Vagina (tissue), 2 donors: ENCODE data around the gene XRCC5. TPM values are rescaled to one million over a fixed set of nuclear protein-coding genes. Genes with fewer than 3 reads are reported as not detected.

ENCODE experiments used
- DNase-seq, 2 donors: peaks; one replicate each; pipeline ENCODE4 v3.0.0-alpha.2; 2017; ENCODE audit errors: extremely low spot score in 2 of 2
- H3K27ac ChIP-seq: fragments of 200-600 bp; sonication (generic); one replicate; pipeline ENCODE4 v1.5.1; 2019
- H3K27me3 ChIP-seq: fragments of 200-600 bp; sonication (generic); one replicate; pipeline ENCODE4 v1.5.1; 2019
- H3K36me3 ChIP-seq, 2 donors: fragments of 200-600 bp; sonication (generic); one replicate each; pipeline ENCODE4 v1.5.1; 2017 to 2019
- H3K4me1 ChIP-seq: fragments of 200-600 bp; sonication (generic); one replicate; pipeline ENCODE4 v1.5.1; 2019
- H3K4me3 ChIP-seq, 2 donors: fragments of 200-600 bp; sonication (generic); 1 replicate in 1 of 2; 2 replicates in 1 of 2; pipeline ENCODE4 v1.5.1; 2016 to 2019
- H3K9me3 ChIP-seq: fragments of 200-600 bp; sonication (generic); one replicate; pipeline ENCODE4 v1.5.1; 2019
- CTCF ChIP-seq, 3 experiments: fragments of 450-650 bp in 2 of 3; fragments of 200-600 bp in 1 of 3; sonication (generic) in 1 of 3; IDR thresholded peaks; one replicate each; pipeline ENCODE4 v1.5.1; 2017 to 2019; ENCODE audit warnings: antibody characterized with exemption in 3 of 3, mild to moderate bottlenecking in 2 of 3, moderate library complexity in 2 of 3
- POLR2A ChIP-seq, 2 donors: fragments of 450-650 bp; IDR thresholded peaks; one replicate each; pipeline ENCODE4 v1.6.1; 2017; ENCODE audit warnings: antibody characterized with exemption in 2 of 2, mild to moderate bottlenecking in 2 of 2, moderate library complexity in 2 of 2
- POLR2AphosphoS5 ChIP-seq, 2 donors: sonication (generic); formaldehyde crosslinking; IDR thresholded peaks; one replicate each; pipeline ENCODE4 v1.9.0; 2017; ENCODE audit warnings: antibody characterized with exemption in 2 of 2, mild to moderate bottlenecking in 2 of 2, low read depth in 1 of 2; ENCODE audit not compliant: insufficient read depth in 1 of 2
- intact Hi-C: fragments of 100-400 bp; cut with DNase I; formaldehyde crosslinking; loops from one replicate; pipeline ENCODE4 v1.15.1; 2023
- total RNA-seq: library from RNA; depleted of rRNA; stranded (reverse); fragments of >200 nt; gene quantifications from one replicate; pipeline ENCODE4 v1.2.3, GENCODE V29; 2016

XRCC5 gene
- total RNA-seq, 1 donor from 2014 or later, result 118 TPM

GRCh38 chr2:216121255-216121654 is 12.1 kb downstream of the XRCC5 start:
- intact Hi-C loops, result no loop called here
- Histone ChIP-seq H3K4me1 (peaks cover 31% of the 10 kb centered on the region), H3K27ac (no peak overlapping the region), H3K27me3 (no peaks in the 10 kb centered on the region), H3K36me3 (peaks cover 0 to 82% of the 10 kb centered on the region in 2 donors), H3K4me3 (no peak overlapping the region), H3K9me3 (no peaks in the 10 kb centered on the region)
- no peak for DNase-seq
- TF ChIP-seq POLR2AphosphoS5 (IDR thresholded peaks at IDR 0.05; ENCODE audit: insufficient read depth in 1 of 2, low read depth in 1 of 2) (no peak), CTCF (IDR thresholded peaks at IDR 0.05) (no peak), POLR2A (IDR thresholded peaks at IDR 0.05) (no peak)

GRCh38 chr2:216126943-216127342 is 17.8 kb downstream of the XRCC5 start:
- Histone ChIP-seq H3K4me1 (no peaks in the 10 kb centered on the region), H3K4me3 (no peak overlapping the region), H3K27ac (no peak overlapping the region), H3K9me3 (no peaks in the 10 kb centered on the region), H3K36me3 (peaks cover 0 to 97% of the 10 kb centered on the region in 2 donors), H3K27me3 (no peaks in the 10 kb centered on the region)
- no peak for DNase-seq
- TF ChIP-seq CTCF (IDR thresholded peaks at IDR 0.05) (no peak), POLR2A (IDR thresholded peaks at IDR 0.05) (no peak), POLR2AphosphoS5 (IDR thresholded peaks at IDR 0.05; ENCODE audit: insufficient read depth in 1 of 2, low read depth in 1 of 2) (no peak)
- intact Hi-C loops, result no loop called here

GRCh38 chr2:216130346-216130971 is 21.3 kb downstream of the XRCC5 start:
- Histone ChIP-seq H3K9me3 (no peaks in the 10 kb centered on the region), H3K36me3 (peaks cover 0 to 97% of the 10 kb centered on the region in 2 donors), H3K27ac (no peak overlapping the region), H3K4me3 (no peak overlapping the region), H3K4me1 (no peaks in the 10 kb centered on the region), H3K27me3 (no peaks in the 10 kb centered on the region)
- no peak for DNase-seq
- TF ChIP-seq CTCF (IDR thresholded peaks at IDR 0.05) (no peak), POLR2A (IDR thresholded peaks at IDR 0.05) (no peak), POLR2AphosphoS5 (IDR thresholded peaks at IDR 0.05; ENCODE audit: insufficient read depth in 1 of 2, low read depth in 1 of 2) (no peak)
- intact Hi-C loops, result no loop called here

GRCh38 chr2:216131175-216131926 is 22.2 kb downstream of the XRCC5 start:
- no peak for DNase-seq
- TF ChIP-seq POLR2A (IDR thresholded peaks at IDR 0.05) (no peak), CTCF (IDR thresholded peaks at IDR 0.05) (no peak), POLR2AphosphoS5 (IDR thresholded peaks at IDR 0.05; ENCODE audit: insufficient read depth in 1 of 2, low read depth in 1 of 2) (no peak)
- peaks cover 0 to 96% of the 10 kb centered on the region in 2 donors for H3K36me3 ChIP-seq

GRCh38 chr2:216132585-216132984 is 23.4 kb downstream of the XRCC5 start:
- Histone ChIP-seq H3K9me3 (no peaks in the 10 kb centered on the region), H3K27me3 (no peaks in the 10 kb centered on the region), H3K4me1 (no peaks in the 10 kb centered on the region), H3K4me3 (no peak overlapping the region), H3K36me3 (peaks cover 0 to 96% of the 10 kb centered on the region in 2 donors), H3K27ac (no peak overlapping the region)
- DNase-seq, result no peak
- intact Hi-C loops, result no loop called here
- TF ChIP-seq CTCF (IDR thresholded peaks at IDR 0.05), result no peak
- no peak for TF ChIP-seq POLR2A (IDR thresholded peaks at IDR 0.05)
- no peak for TF ChIP-seq POLR2AphosphoS5 (IDR thresholded peaks at IDR 0.05; ENCODE audit: insufficient read depth in 1 of 2, low read depth in 1 of 2)

More at GRCh38 chr2:216131175-216131926, 22.2 kb downstream of the XRCC5 start:
- H3K4me1 ChIP-seq, result no peaks in the 10 kb centered on the region
- no peaks in the 10 kb centered on the region for H3K9me3 ChIP-seq
- H3K27ac ChIP-seq, result no peak overlapping the region
- H3K27me3 ChIP-seq, result no peaks in the 10 kb centered on the region
- intact Hi-C loops, result no loop called here
- H3K4me3 ChIP-seq, result no peak overlapping the region
